VCaP (cell line): ENCODE data around the gene GPHN.

Source experiments
- H3K27ac ChIP-seq: fragments of 450-650 bp; 2 replicates; pipeline ENCODE4 v1.5.1; 2017
- TF ChIP-seq, protein P1 (sequence below): fragments of 450-650 bp; conservative IDR thresholded peaks from 2 replicates; pipeline ENCODE4 v1.5.1; 2017; ENCODE audit warnings: mild to moderate bottlenecking, moderate library complexity

The GPHN gene

DNA sequence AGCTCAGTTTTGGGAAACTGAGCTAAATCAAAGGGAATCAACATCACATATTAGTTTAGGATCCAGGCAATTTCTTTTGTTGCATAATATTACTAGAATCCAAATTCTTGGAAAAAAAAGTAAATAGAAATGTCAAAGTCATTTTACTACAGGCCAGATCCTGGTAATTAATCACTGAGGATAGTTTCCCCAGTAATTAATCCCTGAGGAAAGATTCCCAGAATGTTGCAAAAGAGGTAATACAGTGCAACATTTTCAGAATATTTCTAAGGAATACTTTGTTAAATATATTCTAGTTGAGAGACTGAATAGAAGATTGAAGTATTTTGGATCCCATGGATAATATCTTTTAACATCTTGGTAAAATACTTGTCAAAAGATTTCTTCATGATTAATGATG is 474.3 kb downstream of the GPHN start:
- H3K27ac ChIP-seq: no peak overlapping the region
- TF ChIP-seq, protein P1, sequence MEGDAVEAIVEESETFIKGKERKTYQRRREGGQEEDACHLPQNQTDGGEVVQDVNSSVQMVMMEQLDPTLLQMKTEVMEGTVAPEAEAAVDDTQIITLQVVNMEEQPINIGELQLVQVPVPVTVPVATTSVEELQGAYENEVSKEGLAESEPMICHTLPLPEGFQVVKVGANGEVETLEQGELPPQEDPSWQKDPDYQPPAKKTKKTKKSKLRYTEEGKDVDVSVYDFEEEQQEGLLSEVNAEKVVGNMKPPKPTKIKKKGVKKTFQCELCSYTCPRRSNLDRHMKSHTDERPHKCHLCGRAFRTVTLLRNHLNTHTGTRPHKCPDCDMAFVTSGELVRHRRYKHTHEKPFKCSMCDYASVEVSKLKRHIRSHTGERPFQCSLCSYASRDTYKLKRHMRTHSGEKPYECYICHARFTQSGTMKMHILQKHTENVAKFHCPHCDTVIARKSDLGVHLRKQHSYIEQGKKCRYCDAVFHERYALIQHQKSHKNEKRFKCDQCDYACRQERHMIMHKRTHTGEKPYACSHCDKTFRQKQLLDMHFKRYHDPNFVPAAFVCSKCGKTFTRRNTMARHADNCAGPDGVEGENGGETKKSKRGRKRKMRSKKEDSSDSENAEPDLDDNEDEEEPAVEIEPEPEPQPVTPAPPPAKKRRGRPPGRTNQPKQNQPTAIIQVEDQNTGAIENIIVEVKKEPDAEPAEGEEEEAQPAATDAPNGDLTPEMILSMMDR: no peak

DNA sequence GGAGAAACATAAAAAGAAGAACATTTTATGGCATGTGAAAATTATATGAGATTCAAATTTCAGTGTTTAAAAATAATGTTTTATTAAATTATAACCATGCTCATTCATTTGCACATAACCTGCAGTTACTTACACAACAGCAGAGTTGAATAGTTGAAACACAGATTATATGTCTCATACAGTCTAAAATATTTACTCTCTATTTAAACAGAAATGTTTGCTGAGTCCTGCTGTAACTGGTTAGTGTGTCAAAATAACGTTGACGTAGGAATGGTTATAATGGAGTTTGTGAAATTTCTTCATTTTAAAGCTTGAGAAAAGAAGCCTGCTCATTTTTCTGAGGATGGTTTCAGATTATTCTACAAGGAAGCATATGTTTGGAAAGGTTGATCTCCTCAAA is 484.8 kb downstream of the GPHN start:
- TF ChIP-seq, protein P1: no peak
- no peak overlapping the region for H3K27ac ChIP-seq

DNA sequence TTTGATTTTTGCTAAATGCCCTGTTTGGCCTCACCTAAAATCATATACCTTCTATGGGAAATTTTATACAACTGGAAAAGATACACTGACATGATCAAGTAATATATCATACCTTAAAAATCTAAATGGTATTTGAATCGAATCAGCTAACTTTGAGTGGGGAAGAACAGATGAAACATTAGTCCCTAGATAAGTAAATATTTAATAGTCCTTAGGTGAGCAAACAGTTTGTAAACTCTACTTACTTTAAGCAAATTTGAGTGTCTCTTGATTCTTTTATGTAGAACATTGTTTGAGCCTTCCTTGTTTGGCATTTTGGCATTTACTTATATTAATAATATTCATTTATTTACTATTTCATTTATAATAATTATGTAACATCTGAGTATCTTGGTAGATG is 485.6 kb downstream of the GPHN start:
- TF ChIP-seq, protein P1: no peak
- no peak overlapping the region for H3K27ac ChIP-seq

DNA sequence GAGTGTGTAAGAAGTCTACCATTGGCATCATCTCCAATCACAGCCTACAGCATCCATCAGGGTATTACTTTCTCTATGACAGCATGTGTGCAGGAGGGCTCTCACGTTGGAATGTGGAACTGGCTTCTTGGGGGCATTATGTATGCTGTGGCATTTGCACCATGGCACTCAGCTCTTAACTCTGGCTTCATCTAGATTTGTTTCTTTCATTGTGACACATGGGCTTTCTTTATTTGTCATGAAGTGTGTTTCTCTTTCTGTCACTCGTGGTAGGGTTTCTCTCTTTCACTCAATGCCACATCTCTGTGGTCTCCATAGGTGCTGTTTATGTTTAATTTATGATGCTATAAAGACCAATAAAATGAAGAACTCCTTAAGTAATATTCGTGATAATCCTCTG is 490.1 kb downstream of the GPHN start:
- no peak overlapping the region for H3K27ac ChIP-seq
- TF ChIP-seq, protein P1: no peak

DNA sequence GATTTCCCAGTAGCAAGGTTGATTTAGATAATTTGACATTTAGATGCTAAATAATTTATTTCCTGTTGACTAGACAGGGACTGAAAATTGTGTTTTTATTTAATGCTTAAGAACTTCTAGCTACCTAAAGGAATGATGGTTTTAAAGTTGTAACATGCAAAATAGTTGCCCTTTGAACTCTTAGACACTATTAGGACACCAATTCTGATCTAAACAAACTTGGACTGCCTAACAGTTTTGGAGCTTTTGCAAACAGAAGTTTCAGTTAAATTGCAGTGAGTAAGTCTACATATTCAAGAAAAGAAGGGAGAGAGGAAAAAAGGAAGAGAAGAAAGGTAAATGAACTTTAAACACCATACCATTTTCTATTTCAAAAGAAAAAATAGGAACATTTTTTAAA is 492.0 kb downstream of the GPHN start:
- H3K27ac ChIP-seq: no peak overlapping the region
- TF ChIP-seq, protein P1: no peak

DNA sequence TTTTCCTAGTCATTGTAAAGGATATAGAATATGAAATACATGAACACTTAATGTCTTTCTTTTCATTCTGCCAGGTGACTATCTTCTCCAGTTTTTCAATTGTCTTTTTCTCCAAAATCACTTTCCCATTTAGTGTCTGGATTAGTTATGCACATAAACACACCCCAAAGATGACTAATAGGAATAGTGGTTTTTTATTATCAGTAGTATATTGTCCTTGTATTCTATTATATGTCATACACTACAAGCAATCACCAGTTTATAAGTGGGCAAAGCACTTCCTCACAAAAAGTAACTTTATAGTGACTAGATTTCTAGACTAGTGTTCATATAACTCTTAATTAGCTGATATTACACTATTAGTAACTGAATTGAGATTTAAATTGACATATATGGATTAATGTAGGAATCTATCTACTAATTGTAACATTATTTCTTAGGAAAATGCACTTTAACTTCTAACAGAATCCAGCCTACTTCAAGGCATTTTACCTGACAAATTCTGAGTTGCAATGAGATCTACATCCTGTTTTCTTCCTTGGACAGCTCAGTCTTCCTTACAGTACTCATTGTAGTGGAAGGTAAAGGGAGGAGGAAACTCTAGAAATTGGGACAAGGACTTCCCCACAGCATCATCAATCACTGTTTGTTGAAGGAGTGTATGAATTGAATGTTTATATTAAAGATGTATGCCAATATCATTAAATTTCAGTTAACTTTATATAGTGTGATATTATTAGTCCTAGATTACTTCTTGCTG is 495.2 kb downstream of the GPHN start:
- no peak overlapping the region for H3K27ac ChIP-seq
- TF ChIP-seq, protein P1: no peak

DNA sequence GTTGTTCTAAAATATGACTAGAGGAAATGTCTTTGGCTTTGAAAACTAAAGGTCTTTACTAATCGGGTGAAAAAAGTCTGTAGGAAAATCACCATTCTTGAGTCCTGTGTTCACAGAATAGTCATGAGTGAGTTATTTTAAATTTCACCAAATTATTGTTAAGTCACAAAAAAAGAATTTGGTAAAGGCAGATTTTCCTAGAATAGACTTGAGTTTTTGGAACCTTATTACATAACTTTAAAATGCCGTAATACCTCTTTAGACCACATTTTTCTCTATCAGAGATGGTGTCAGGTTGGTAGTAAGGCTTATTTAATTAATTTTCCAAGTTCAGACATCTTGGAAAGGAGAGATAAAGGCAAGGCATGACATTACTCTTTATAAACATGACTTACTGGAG is 496.6 kb downstream of the GPHN start:
- TF ChIP-seq, protein P1: no peak
- H3K27ac ChIP-seq: no peak overlapping the region
